Neuronal stem cell (in vitro differentiated cells): Measurements from ENCODE around the gene HRG.

Experiments used
- DNase-seq: peaks from one replicate; pipeline ENCODE4 v3.0.0-alpha.2; 2013; ENCODE audit warnings: low spot score
- H2AFZ ChIP-seq: one replicate; pipeline ENCODE4 v1.6.1; 2013; ENCODE audit warnings: mild to moderate bottlenecking, low read length, inconsistent platforms
- H2AK5ac ChIP-seq: 2 replicates; pipeline ENCODE4 v1.6.1; 2013; ENCODE audit warnings: low read depth, mild to moderate bottlenecking, inconsistent platforms, low read length, moderate library complexity, mixed read lengths
- H2BK120ac ChIP-seq: 2 replicates; pipeline ENCODE4 v1.6.1; 2013; ENCODE audit warnings: low read depth, mild to moderate bottlenecking, inconsistent platforms, low read length, moderate library complexity, mixed read lengths
- H2BK12ac ChIP-seq: one replicate; pipeline ENCODE4 v1.6.1; 2013; ENCODE audit warnings: low read length, inconsistent platforms
- H2BK15ac ChIP-seq: 2 replicates; pipeline ENCODE4 v1.6.1; 2013; ENCODE audit warnings: mild to moderate bottlenecking, low read length, inconsistent platforms, mixed read lengths
- H2BK5ac ChIP-seq: one replicate; pipeline ENCODE4 v1.6.1; 2013; ENCODE audit warnings: inconsistent platforms, mild to moderate bottlenecking, low read length, moderate library complexity
- H3K14ac ChIP-seq: one replicate; pipeline ENCODE4 v1.6.1; 2013; ENCODE audit warnings: low read length, inconsistent platforms
- H3K18ac ChIP-seq: 2 replicates; pipeline ENCODE4 v1.6.1; 2013; ENCODE audit warnings: low read length, inconsistent platforms
- H3K23ac ChIP-seq: 2 replicates; pipeline ENCODE4 v1.6.1; 2013; ENCODE audit warnings: low read depth, mild to moderate bottlenecking, mixed read lengths, low read length, inconsistent platforms; ENCODE audit not compliant: poor library complexity
- H3K27ac ChIP-seq: replicated peaks from 3 replicates; pipeline ENCODE4 v1.5.1; 2013; ENCODE audit warnings: low read length, inconsistent platforms
- H3K27me3 ChIP-seq, 3 experiments: 2 replicates each; pipeline ENCODE4 v1.6.1; 2013; ENCODE audit warnings: low read length in 3 of 3, mild to moderate bottlenecking in 2 of 3, inconsistent platforms in 1 of 3, low read depth in 1 of 3, mixed read lengths in 1 of 3, moderate library complexity in 1 of 3; ENCODE audit not compliant: control insufficient read depth in 3 of 3, insufficient read depth in 3 of 3
- H3K36me3 ChIP-seq, 2 donors: replicated peaks in 1 of 2; 2 replicates each; pipeline ENCODE4 v1.6.1; 2013; ENCODE audit warnings: low read length in 2 of 2; ENCODE audit not compliant: control insufficient read depth in 2 of 2, insufficient read depth in 2 of 2
- H3K4ac ChIP-seq: 2 replicates; pipeline ENCODE4 v1.6.1; 2013; ENCODE audit warnings: inconsistent platforms, mild to moderate bottlenecking, low read length, moderate library complexity
- H3K4me1 ChIP-seq, 2 donors: 1 replicate in 1 of 2; 2 replicates in 1 of 2; pipeline ENCODE4 v1.6.1; 2013; ENCODE audit warnings: low read length in 2 of 2, low read depth in 1 of 2; ENCODE audit not compliant: control insufficient read depth in 2 of 2, insufficient read depth in 1 of 2
- H3K4me2 ChIP-seq: one replicate; pipeline ENCODE4 v1.6.1; 2013; ENCODE audit warnings: mild to moderate bottlenecking, low read length, inconsistent platforms; ENCODE audit not compliant: insufficient read depth, poor library complexity, severe bottlenecking
- H3K4me3 ChIP-seq, 2 donors: 2 replicates each; pipeline ENCODE4 v1.5.1; 2013; ENCODE audit warnings: low read length in 2 of 2, mild to moderate bottlenecking in 2 of 2, inconsistent platforms in 1 of 2, moderate library complexity in 1 of 2
- H3K79me1 ChIP-seq: one replicate; pipeline ENCODE4 v1.6.1; 2013; ENCODE audit warnings: low read depth, mild to moderate bottlenecking, inconsistent platforms, low read length, moderate library complexity
- H3K9ac ChIP-seq: one replicate; pipeline ENCODE4 v1.6.1; 2013; ENCODE audit warnings: mild to moderate bottlenecking, low read depth, low read length, inconsistent platforms; ENCODE audit not compliant: poor library complexity
- H3K9me3 ChIP-seq, 2 donors: replicated peaks in 1 of 2; 2 replicates each; pipeline versions ENCODE3 to v1.6.1; 2013; ENCODE audit warnings: low read length in 2 of 2, mild to moderate bottlenecking in 2 of 2, inconsistent platforms in 1 of 2, low read depth in 1 of 2, mixed read lengths in 1 of 2, moderate library complexity in 1 of 2; ENCODE audit not compliant: control insufficient read depth in 2 of 2, insufficient read depth in 1 of 2
- H4K8ac ChIP-seq: one replicate; pipeline ENCODE4 v1.6.1; 2013; ENCODE audit warnings: low read depth, mild to moderate bottlenecking, inconsistent platforms, low read length, moderate library complexity
- H4K91ac ChIP-seq: one replicate; pipeline ENCODE4 v1.6.1; 2013; ENCODE audit warnings: low read length, low read depth, mild to moderate bottlenecking, inconsistent platforms; ENCODE audit not compliant: poor library complexity
- WGBS, 2 donors: extraction: QIAGEN DNeasy Blood & Tissue Kit; methylation state at CpG; one replicate each; pipeline ENCODE4 v1.1.7; 2013; ENCODE audit warnings: missing lambda C conversion rate in 2 of 2, mixed read lengths in 1 of 2; ENCODE audit not compliant: insufficient read length in 2 of 2, insufficient replicate concordance in 1 of 2; ENCODE audit errors: extremely low coverage in 2 of 2; 5-methylcytosine and 5-hydroxymethylcytosine counted together

HRG gene

DNA sequence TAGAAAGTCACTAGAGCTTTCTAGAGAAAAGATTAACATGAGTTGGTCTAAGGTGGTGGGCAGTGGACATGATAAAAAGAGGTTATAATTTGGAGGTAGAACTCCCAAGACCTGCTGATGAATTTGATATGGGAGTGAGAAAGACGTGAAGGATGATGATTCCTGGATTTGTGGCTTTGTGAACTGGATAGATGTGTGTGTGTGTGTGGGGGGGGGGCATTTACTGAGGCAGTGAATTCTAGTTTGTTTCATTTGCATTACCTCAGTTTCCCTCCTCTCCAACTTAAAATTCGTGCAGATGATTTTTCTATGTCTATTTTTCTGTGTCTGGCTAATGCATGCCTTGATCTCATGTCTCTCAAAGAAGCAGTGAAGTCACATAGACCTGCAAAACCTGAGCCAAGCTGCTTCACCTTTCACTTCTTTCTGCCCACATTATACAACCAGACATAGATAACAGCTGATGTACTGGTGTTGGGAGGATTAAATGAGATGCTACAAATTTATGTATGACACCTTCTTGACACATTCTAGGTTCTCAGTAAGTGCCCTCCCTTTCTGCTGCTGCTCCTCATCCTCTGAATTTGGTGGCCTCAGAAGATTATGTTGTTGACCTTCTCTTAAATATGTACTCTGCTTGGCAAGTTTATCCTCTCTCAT is 43.0 kb upstream of the HRG start:
- Histone ChIP-seq H2BK15ac (no peak overlapping the region), H2BK12ac (no peak overlapping the region), H4K8ac (no peak overlapping the region), H3K27ac (no peak overlapping the region), H3K4me3 (no peak overlapping the region), H3K4me1 (no peaks in the 10 kb centered on the region), H2BK5ac (no peak overlapping the region), H3K18ac (no peak overlapping the region), H3K36me3 (no peaks in the 10 kb centered on the region), H3K9me3 (no peaks in the 10 kb centered on the region), H3K9ac (no peak overlapping the region), H2AK5ac (no peak overlapping the region), H4K91ac (no peak overlapping the region), H3K23ac (no peak overlapping the region), H3K14ac (no peak overlapping the region), H2BK120ac (no peak overlapping the region), H3K4me2 (no peak overlapping the region), H3K79me1 (no peaks in the 10 kb centered on the region), H3K4ac (no peak overlapping the region), H2AFZ (no peak overlapping the region), H3K27me3 (peaks cover 0 to 24% (median 0%) of the 10 kb centered on the region in 3 experiments)
- no peak for DNase-seq
- WGBS, 2 donors: no CpG with 5 or more reads among the region's 2 CpGs

DNA sequence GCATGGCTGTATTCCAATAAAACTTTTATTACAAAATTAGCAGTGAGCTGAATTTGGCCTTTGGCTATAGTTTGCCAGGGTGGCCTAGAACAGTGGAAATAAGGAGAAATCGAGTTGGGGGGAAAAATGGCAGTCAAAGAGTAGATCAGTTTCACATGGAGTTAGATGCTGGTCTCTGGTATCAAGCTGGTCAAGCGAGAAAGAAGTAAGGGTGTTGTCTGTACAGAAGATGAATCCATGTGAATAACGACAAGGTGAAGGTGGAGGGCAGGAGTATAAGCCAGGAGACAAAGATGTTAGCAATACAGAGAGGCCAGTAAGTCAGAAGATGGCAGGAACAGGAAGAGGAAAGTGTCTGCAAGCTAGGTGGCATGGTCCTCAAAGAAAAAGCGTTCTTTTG is 41.2 kb upstream of the HRG start:
- Histone ChIP-seq H3K18ac (no peak overlapping the region), H3K36me3 (no peaks in the 10 kb centered on the region), H3K9ac (no peak overlapping the region), H3K4me3 (no peak overlapping the region), H3K4me1 (no peaks in the 10 kb centered on the region), H2AFZ (no peak overlapping the region), H3K9me3 (no peaks in the 10 kb centered on the region), H2AK5ac (no peak overlapping the region), H3K4me2 (no peak overlapping the region), H2BK120ac (no peak overlapping the region), H2BK15ac (no peak overlapping the region), H2BK12ac (no peak overlapping the region), H3K4ac (no peak overlapping the region), H2BK5ac (no peak overlapping the region), H3K23ac (no peak overlapping the region), H4K91ac (no peak overlapping the region), H3K27ac (no peak overlapping the region), H4K8ac (no peak overlapping the region), H3K14ac (no peak overlapping the region), H3K27me3 (peaks cover 0 to 14% (median 0%) of the 10 kb centered on the region in 3 experiments), H3K79me1 (no peaks in the 10 kb centered on the region)
- no peak for DNase-seq
- WGBS, 2 donors: no CpG with 5 or more reads among the region's 4 CpGs

DNA sequence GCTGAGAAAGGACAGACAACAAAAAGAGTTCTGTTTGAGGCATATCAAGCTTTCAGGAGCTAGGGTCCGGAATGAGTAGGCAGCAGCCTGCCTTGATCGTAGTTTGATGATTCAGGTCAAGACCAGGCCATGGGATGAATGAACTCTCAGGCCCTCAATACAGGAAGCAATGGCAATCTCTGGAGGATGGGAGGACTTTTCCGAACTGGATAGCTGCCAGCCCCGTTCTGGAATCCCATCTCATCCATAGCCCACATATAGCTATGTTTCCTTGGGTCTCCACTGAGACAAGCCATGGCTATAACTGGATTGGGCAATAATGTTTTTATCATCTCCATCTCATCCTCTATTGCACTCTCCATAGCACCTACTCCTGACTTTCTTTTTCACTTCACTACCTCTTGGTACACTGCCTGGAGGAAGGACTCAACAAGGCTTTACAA is 40.2 kb upstream of the HRG start:
- H3K79me1 ChIP-seq: no peaks in the 10 kb centered on the region
- H3K4me1 ChIP-seq: peaks cover 0 to 3% of the 10 kb centered on the region in 2 donors

DNA sequence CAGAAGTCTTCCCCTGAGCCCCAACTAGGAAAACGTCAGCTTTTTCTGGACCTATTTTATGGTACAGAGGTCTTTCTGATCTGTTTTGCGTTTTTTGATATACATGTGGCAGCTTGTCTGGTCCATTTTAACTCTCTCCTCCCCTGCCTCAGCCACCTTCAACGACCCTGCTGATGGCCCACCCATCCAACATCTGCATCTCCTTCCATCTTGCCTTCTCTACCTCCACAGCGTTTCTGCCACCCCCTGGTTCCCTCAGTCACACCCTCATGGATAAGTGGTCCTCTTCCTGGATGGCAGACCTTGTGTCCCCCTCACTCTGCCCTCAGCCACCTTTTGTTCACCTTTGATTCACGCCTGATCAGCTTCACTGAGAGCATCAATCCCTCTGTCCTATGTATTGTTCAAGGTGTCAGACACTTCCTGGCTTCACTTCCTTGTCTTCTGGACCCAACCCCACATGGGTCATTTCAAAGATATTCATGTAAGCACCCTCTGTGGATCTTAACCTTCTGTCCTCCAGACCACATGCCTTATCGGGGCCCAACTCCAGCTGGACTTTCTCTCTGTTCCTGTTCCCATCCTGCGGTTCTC is 39.5 kb upstream of the HRG start:
- Histone ChIP-seq H3K4ac (no peak overlapping the region), H2AK5ac (no peak overlapping the region), H3K4me2 (no peak overlapping the region), H3K79me1 (no peaks in the 10 kb centered on the region), H3K4me3 (no peak overlapping the region), H3K36me3 (no peaks in the 10 kb centered on the region), H4K91ac (no peak overlapping the region), H3K9me3 (no peaks in the 10 kb centered on the region), H3K4me1 (peaks cover 0 to 4% of the 10 kb centered on the region in 2 donors), H2AFZ (no peak overlapping the region), H3K27ac (no peak overlapping the region), H3K9ac (no peak overlapping the region), H2BK15ac (no peak overlapping the region), H2BK12ac (no peak overlapping the region), H3K18ac (no peak overlapping the region), H2BK120ac (no peak overlapping the region), H4K8ac (no peak overlapping the region), H3K14ac (no peak overlapping the region), H2BK5ac (no peak overlapping the region), H3K23ac (no peak overlapping the region), H3K27me3 (peaks cover 0 to 16% (median 0%) of the 10 kb centered on the region in 3 experiments)
- no CpG with 5 or more reads among the region's 7 CpGs for WGBS, 2 donors
- DNase-seq: no peak

More for the DNA sequence above, 40.2 kb upstream of the HRG start:
- H2BK5ac ChIP-seq: no peak overlapping the region
- no peak overlapping the region for H3K4me2 ChIP-seq
- no peak overlapping the region for H2AK5ac ChIP-seq
- no peak overlapping the region for H3K4me3 ChIP-seq
- H3K18ac ChIP-seq: no peak overlapping the region
- no peak overlapping the region for H2BK15ac ChIP-seq
- no peak overlapping the region for H3K27ac ChIP-seq
- DNase-seq: no peak
- H2BK120ac ChIP-seq: no peak overlapping the region
- no peak overlapping the region for H2BK12ac ChIP-seq
- H4K91ac ChIP-seq: no peak overlapping the region
- WGBS, 2 donors: no CpG with 5 or more reads among the region's 4 CpGs
- no peak overlapping the region for H3K4ac ChIP-seq
- no peak overlapping the region for H4K8ac ChIP-seq
- H3K23ac ChIP-seq: no peak overlapping the region
- H3K9ac ChIP-seq: no peak overlapping the region
- no peak overlapping the region for H3K14ac ChIP-seq
- H2AFZ ChIP-seq: no peak overlapping the region
- no peaks in the 10 kb centered on the region for H3K9me3 ChIP-seq
- no peaks in the 10 kb centered on the region for H3K36me3 ChIP-seq
- H3K27me3 ChIP-seq: peaks cover 0 to 14% (median 0%) of the 10 kb centered on the region in 3 experiments
